ENCODE measurements around the gene TFPT. TPM values are rescaled to one million over a fixed set of nuclear protein-coding genes. Genes with fewer than 3 reads are reported as not detected.

The TFPT gene
- total and polyA plus RNA-seq, 2 of the 13 experiments (the other 11 are each of a cell fraction or from before 2014, with no cell fraction given): 8.4 to 10.7 TPM

- Histone ChIP-seq H3K36me3 (replicated peaks in 1 of 2; ENCODE audit: control insufficient read depth in 1 of 2, insufficient read depth in 2 of 2, low read length in 2 of 2) (no peaks in the 10 kb centered on the region), H3K9me3 (ENCODE audit: low read length) (peaks cover 9% of the 10 kb centered on the region), H3K27ac (ENCODE audit: extremely low read length, insufficient read depth, low read length) (no peak overlapping the region), H3K27me3 (ENCODE audit: control insufficient read depth in 1 of 2, insufficient read depth in 2 of 2, low read length in 2 of 2) (peaks cover 0 to 2% of the 10 kb centered on the region in 2 experiments; a peak in 2 of 5 replicates), H3K4me2 (ENCODE audit: low read depth, low read length) (no peak overlapping the region), H4K20me1 (ENCODE audit: insufficient read depth, low read length) (no peaks in the 10 kb centered on the region), H3K79me2 (ENCODE audit: insufficient read depth, low read length) (no peaks in the 10 kb centered on the region), H3K9ac (ENCODE audit: insufficient read depth, low read depth, low read length) (no peak overlapping the region), H2AFZ (ENCODE audit: low read length) (no peak overlapping the region), H3K4me1 (ENCODE audit: insufficient read depth, low read length) (no peaks in the 10 kb centered on the region), H3K4me3 (replicated peaks in 1 of 3; ENCODE audit: insufficient read depth in 1 of 3, low read depth in 2 of 3, low read length in 3 of 3) (no peak overlapping the region)
- in situ Hi-C loops (cut with HindIII; ENCODE audit: extremely low pct_ligation_motif_present, low pct_unique_long_range_greater_than_20kb) (no loop called here), intact Hi-C loops (cut with micrococcal nuclease; ENCODE audit: unreplicated experiment) (no loop called here)
- ATAC-seq (peak; percentile 59), DNase-seq (ENCODE audit: low spot score) (no peak), FAIRE-seq (no peak)
- WGBS (ENCODE audit: low lambda C conversion rate): 41% methylated on average over 10 of the region's 10 CpGs
- POLR2A ChIA-PET: no interaction called here
- BruUV-seq (replicated peaks): no TSS peak
- CTCF ChIA-PET (ENCODE audit: low intra/inter-chr PET ratio, low total read pairs): no interaction called here
- TF ChIP-seq ESRRA (CRISPR knock-in tag; IDR thresholded peaks at IDR 0.05; ENCODE audit: low read depth) (no peak), TEAD3 (CRISPR knock-in tag; optimal IDR thresholded peaks at IDR 0.05; ENCODE audit: borderline replicate concordance) (no peak)
These were observed 41.6 kb downstream of the TFPT start for GRCh38 chr19:54073829-54074228.

GRCh38 chr19:54069470-54069869 lies 46.0 kb downstream of the TFPT start:
- H3K4me3 ChIP-seq (replicated peaks in 1 of 3; ENCODE audit: insufficient read depth in 1 of 3, low read depth in 2 of 3, low read length in 3 of 3): no peak overlapping the region
- WGBS (ENCODE audit: low lambda C conversion rate): 18% methylated on average over 5 of the region's 5 CpGs
- intact Hi-C loops (cut with micrococcal nuclease; ENCODE audit: unreplicated experiment) (no loop called here), in situ Hi-C loops (cut with HindIII; ENCODE audit: extremely low pct_ligation_motif_present, low pct_unique_long_range_greater_than_20kb) (no loop called here)
- H3K79me2 ChIP-seq (ENCODE audit: insufficient read depth, low read length): no peaks in the 10 kb centered on the region
- no TSS peak for BruUV-seq (replicated peaks)
- CTCF ChIA-PET (ENCODE audit: low intra/inter-chr PET ratio, low total read pairs): no interaction called here
- no peak overlapping the region for H2AFZ ChIP-seq (ENCODE audit: low read length)
- no peaks in the 10 kb centered on the region for H4K20me1 ChIP-seq (ENCODE audit: insufficient read depth, low read length)
- POLR2A ChIA-PET: no interaction called here
- ATAC-seq (no peak), DNase-seq (ENCODE audit: low spot score) (no peak), FAIRE-seq (no peak)
- no peak overlapping the region for H3K4me2 ChIP-seq (ENCODE audit: low read depth, low read length)
- no peaks in the 10 kb centered on the region for H3K36me3 ChIP-seq (replicated peaks in 1 of 2; ENCODE audit: control insufficient read depth in 1 of 2, insufficient read depth in 2 of 2, low read length in 2 of 2)
- no peaks in the 10 kb centered on the region for H3K4me1 ChIP-seq (ENCODE audit: insufficient read depth, low read length)
- H3K9ac ChIP-seq (ENCODE audit: insufficient read depth, low read depth, low read length): no peak overlapping the region
- no peak overlapping the region for H3K27ac ChIP-seq (ENCODE audit: extremely low read length, insufficient read depth, low read length)
- H3K27me3 ChIP-seq (ENCODE audit: control insufficient read depth in 1 of 2, insufficient read depth in 2 of 2, low read length in 2 of 2): no peaks in the 10 kb centered on the region; a peak in 1 of 5 replicates
- TF ChIP-seq GATA4 (IDR thresholded peaks at IDR 0.05; ENCODE audit: borderline replicate concordance, low read depth) (no peak), ZNF800 (CRISPR knock-in tag; IDR thresholded peaks at IDR 0.05) (no peak), HMGA1 (CRISPR knock-in tag; conservative IDR thresholded peaks at IDR 0.05) (no peak), MXD4 (CRISPR knock-in tag; IDR thresholded peaks at IDR 0.05) (no peak), NR1H2 (CRISPR knock-in tag; IDR thresholded peaks at IDR 0.05; ENCODE audit: borderline replicate concordance, low read depth) (no peak), ZNF180 (CRISPR knock-in tag; IDR thresholded peaks at IDR 0.05; ENCODE audit: borderline replicate concordance, low read depth) (no peak), ZNF143 (CRISPR knock-in tag; IDR thresholded peaks at IDR 0.05) (no peak), PHF20 (CRISPR knock-in tag; IDR thresholded peaks at IDR 0.05) (no peak), HINFP (CRISPR knock-in tag; IDR thresholded peaks at IDR 0.05; ENCODE audit: low read depth) (no peak), ERF (CRISPR knock-in tag; IDR thresholded peaks at IDR 0.05) (no peak), MIXL1 (CRISPR knock-in tag; IDR thresholded peaks at IDR 0.05) (no peak), HOXA9 (CRISPR knock-in tag; IDR thresholded peaks at IDR 0.05; ENCODE audit: borderline replicate concordance) (no peak), RXRA (CRISPR knock-in tag; IDR thresholded peaks at IDR 0.05) (no peak)
- peaks cover 9% of the 10 kb centered on the region for H3K9me3 ChIP-seq (ENCODE audit: low read length)
